Measurements from ENCODE around the gene KCTD17. TPM values are rescaled to one million over a fixed set of nuclear protein-coding genes. Genes with fewer than 3 reads are reported as not detected.

KCTD17 gene
- total and polyA plus RNA-seq, 2 of the 13 experiments (the other 11 are each of a cell fraction or from before 2014, with no cell fraction given), result 5.3 to 11.7 TPM

DNA sequence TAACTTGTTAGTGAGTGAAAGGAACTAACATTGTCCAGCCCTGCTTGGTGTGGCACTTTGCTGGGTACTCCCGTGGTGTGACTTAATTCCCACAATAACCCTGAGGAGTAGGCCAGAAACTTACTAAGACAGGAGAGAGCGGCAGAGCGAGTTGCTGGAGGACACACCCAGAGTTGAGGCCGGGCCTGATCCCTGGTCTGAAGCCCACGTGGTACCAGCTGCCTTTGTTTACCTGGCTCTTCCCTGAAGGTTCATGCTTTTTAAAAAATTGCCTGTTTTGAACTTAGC lies 31.4 kb upstream of the KCTD17 start (continued):
- TF ChIP-seq ATF6 (CRISPR knock-in tag; conservative IDR thresholded peaks at IDR 0.05) (no peak), MED1 (CRISPR knock-in tag; IDR thresholded peaks at IDR 0.05) (peak; percentile 51; the same call in 1 of the 2 replicates), KIAA2018 (CRISPR knock-in tag; IDR thresholded peaks at IDR 0.05; ENCODE audit: borderline replicate concordance) (no peak), ZNF687 (CRISPR knock-in tag; IDR thresholded peaks at IDR 0.05) (peak; percentile 62; the same call in 1 of the 2 replicates), YEATS4 (CRISPR knock-in tag; IDR thresholded peaks at IDR 0.05; ENCODE audit: borderline replicate concordance) (peak; percentile 50; the same call in 1 of the 2 replicates), PAX8 (CRISPR knock-in tag; IDR thresholded peaks at IDR 0.05; ENCODE audit: borderline replicate concordance) (no peak), ZFP62 (CRISPR knock-in tag; IDR thresholded peaks at IDR 0.05) (no peak), HHEX (CRISPR knock-in tag; IDR thresholded peaks at IDR 0.05) (no peak), GFI1 (CRISPR knock-in tag; IDR thresholded peaks at IDR 0.05; ENCODE audit: borderline replicate concordance) (no peak), SOX5 (CRISPR knock-in tag; IDR thresholded peaks at IDR 0.05; ENCODE audit: borderline replicate concordance) (no peak; the same call in 1 of the 2 replicates), POLR2A (IDR thresholded peaks at IDR 0.05; ENCODE audit: insufficient read depth in 1 of 2, low read depth in 2 of 2, low read length in 2 of 2) (peak in 1 of 2 experiments; percentile 39; a peak in 1 of 4 replicates)
- TF ChIP-seq, protein P1, sequence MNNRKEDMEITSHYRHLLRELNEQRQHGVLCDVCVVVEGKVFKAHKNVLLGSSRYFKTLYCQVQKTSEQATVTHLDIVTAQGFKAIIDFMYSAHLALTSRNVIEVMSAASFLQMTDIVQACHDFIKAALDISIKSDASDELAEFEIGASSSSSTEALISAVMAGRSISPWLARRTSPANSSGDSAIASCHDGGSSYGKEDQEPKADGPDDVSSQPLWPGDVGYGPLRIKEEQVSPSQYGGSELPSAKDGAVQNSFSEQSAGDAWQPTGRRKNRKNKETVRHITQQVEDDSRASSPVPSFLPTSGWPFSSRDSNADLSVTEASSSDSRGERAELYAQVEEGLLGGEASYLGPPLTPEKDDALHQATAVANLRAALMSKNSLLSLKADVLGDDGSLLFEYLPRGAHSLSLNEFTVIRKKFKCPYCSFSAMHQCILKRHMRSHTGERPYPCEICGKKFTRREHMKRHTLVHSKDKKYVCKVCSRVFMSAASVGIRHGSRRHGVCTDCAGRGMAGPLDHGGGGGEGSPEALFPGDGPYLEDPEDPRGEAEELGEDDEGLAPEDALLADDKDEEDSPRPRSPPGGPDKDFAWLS (CRISPR knock-in tag; IDR thresholded peaks at IDR 0.05; ENCODE audit: borderline replicate concordance), result no peak
